Right atrium auricular region (tissue), 2 donors: ENCODE measurements around the gene CA5A. TPM values are rescaled to one million over a fixed set of nuclear protein-coding genes. Genes with fewer than 3 reads are reported as not detected.

ENCODE experiments used
- DNase-seq: peaks from one replicate; pipeline ENCODE4 v3.0.0-alpha.2; 2019; ENCODE audit warnings: low spot score
- H3K27ac ChIP-seq, 2 donors: fragments of 200-600 bp; sonication (generic); 1 replicate in 1 of 2; 2 replicates in 1 of 2; pipeline ENCODE4 v1.5.1; 2016 to 2019
- H3K27me3 ChIP-seq, 2 donors: fragments of 200-600 bp; sonication (generic); one replicate each; pipeline versions ENCODE4 v1.5.1 to v1.6.0; 2017 to 2019
- H3K36me3 ChIP-seq: fragments of 200-600 bp; sonication (generic); one replicate; pipeline ENCODE4 v1.5.1; 2016
- H3K4me1 ChIP-seq, 2 donors: fragments of 200-600 bp; sonication (generic); one replicate each; pipeline versions ENCODE4 v1.5.1 to v1.6.0; 2017 to 2019
- H3K4me3 ChIP-seq, 2 donors: fragments of 200-600 bp; sonication (generic); 1 replicate in 1 of 2; 2 replicates in 1 of 2; pipeline ENCODE4 v1.5.1; 2017 to 2019; ENCODE audit warnings: mild to moderate bottlenecking in 1 of 2, moderate library complexity in 1 of 2
- H3K9me3 ChIP-seq, 2 donors: fragments of 200-600 bp; sonication (generic); one replicate each; pipeline ENCODE4 v1.5.1; 2019
- total RNA-seq, 2 donors: library from RNA; depleted of rRNA; stranded (reverse); fragments of >200 nt; gene quantifications; one replicate each; pipeline ENCODE4 v1.1.0, GENCODE V29; 2016
- TF ChIP-seq, protein P1 (sequence below), 2 donors: fragments of 200-600 bp; sonication (generic); IDR thresholded peaks; one replicate each; pipeline ENCODE4 v1.5.1; 2019; ENCODE audit warnings: antibody characterized with exemption in 2 of 2

CA5A gene
- total RNA-seq, 2 donors from 2014 or later = not detected

DNA sequence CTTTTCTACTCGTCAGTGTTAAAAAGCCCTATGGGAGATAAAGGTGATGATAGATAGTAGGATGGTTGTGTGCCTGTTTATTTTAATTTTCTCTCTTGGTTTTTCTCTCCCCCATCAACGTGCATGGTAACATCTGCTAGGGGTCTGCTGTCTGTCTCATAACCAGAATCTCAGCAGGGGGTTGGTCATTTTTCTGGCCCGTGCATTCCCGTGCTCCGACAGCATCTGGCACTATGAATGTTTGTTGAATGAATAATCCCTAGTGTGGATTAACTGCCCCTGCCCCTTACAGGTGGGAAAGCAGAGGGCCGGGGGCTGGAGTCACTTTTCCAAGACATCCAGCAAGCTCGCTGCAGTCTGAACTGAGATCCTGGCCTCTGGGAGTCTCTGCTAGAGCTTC lies 6.3 kb downstream of the CA5A start:
- Histone ChIP-seq H3K9me3 (no peaks in the 10 kb centered on the region), H3K27ac (no peak overlapping the region), H3K27me3 (no peaks in the 10 kb centered on the region), H3K4me1 (no peaks in the 10 kb centered on the region), H3K36me3 (no peaks in the 10 kb centered on the region), H3K4me3 (no peak overlapping the region)
- no peak for DNase-seq
- TF ChIP-seq, protein P1, sequence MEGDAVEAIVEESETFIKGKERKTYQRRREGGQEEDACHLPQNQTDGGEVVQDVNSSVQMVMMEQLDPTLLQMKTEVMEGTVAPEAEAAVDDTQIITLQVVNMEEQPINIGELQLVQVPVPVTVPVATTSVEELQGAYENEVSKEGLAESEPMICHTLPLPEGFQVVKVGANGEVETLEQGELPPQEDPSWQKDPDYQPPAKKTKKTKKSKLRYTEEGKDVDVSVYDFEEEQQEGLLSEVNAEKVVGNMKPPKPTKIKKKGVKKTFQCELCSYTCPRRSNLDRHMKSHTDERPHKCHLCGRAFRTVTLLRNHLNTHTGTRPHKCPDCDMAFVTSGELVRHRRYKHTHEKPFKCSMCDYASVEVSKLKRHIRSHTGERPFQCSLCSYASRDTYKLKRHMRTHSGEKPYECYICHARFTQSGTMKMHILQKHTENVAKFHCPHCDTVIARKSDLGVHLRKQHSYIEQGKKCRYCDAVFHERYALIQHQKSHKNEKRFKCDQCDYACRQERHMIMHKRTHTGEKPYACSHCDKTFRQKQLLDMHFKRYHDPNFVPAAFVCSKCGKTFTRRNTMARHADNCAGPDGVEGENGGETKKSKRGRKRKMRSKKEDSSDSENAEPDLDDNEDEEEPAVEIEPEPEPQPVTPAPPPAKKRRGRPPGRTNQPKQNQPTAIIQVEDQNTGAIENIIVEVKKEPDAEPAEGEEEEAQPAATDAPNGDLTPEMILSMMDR (IDR thresholded peaks at IDR 0.05) = no peak

GRCh38 chr16:87927195-87927562 lies 9.2 kb downstream of the CA5A start:
- H3K27me3 ChIP-seq = no peaks in the 10 kb centered on the region
- no peak overlapping the region for H3K27ac ChIP-seq
- TF ChIP-seq, protein P1 (IDR thresholded peaks at IDR 0.05) = no peak
- no peaks in the 10 kb centered on the region for H3K4me1 ChIP-seq
- no peak overlapping the region for H3K4me3 ChIP-seq
- DNase-seq = no peak
- no peaks in the 10 kb centered on the region for H3K9me3 ChIP-seq
- no peaks in the 10 kb centered on the region for H3K36me3 ChIP-seq

DNA sequence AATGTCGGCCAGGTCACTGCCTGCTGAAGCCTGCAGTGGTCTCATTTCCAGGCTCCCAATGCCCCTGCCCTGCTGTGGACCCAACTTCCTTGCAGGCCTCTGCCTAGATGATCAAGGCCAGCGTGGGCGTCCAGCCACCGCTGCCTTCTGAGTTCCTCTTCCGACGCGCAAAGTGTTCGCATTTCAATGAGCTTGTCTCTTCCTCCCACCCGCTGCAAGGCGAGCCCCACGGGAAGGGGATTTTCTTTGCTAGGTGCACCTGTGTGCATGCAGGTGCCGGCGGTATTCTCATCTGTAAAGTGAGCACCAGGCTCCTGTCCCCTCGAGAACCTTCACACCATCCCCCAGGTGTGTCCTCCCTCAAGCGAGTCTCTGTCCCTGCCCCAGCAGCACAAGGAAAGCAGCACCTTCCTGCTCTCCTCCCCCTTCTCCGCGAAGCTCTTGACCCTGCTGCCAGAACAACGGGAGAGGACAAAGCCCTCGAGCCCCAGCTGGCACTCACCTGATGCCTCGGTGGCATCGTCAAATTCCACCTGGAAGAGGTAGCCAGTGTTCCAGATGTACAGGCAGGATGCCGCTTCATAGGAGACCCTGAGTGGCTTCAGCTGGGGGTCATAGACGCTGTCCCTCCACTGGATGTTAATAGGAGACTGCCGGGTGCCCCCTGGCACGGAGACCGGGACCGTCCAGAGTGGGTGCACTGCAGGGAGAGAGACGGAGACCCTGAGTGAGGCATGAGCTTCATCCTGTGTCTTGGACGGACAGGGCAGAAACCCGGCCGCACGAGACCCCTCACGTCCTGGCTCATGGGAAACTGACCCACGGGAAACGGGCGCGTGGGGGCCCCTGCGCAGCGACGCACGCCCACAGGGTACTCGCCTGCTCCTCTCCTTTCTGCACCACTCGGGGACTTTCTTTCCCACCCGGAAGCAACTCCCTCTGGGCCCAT lies 9.8 kb downstream of the CA5A start:
- DNase-seq = no peak
- Histone ChIP-seq H3K4me1 (no peaks in the 10 kb centered on the region), H3K27me3 (no peaks in the 10 kb centered on the region), H3K4me3 (no peak overlapping the region), H3K27ac (no peak overlapping the region), H3K36me3 (no peaks in the 10 kb centered on the region), H3K9me3 (no peaks in the 10 kb centered on the region)
- TF ChIP-seq, protein P1 (IDR thresholded peaks at IDR 0.05) = no peak

- Histone ChIP-seq H3K36me3 (no peaks in the 10 kb centered on the region), H3K4me3 (no peak overlapping the region), H3K4me1 (no peaks in the 10 kb centered on the region), H3K9me3 (no peaks in the 10 kb centered on the region), H3K27ac (no peak overlapping the region), H3K27me3 (no peaks in the 10 kb centered on the region)
- TF ChIP-seq, protein P1 (IDR thresholded peaks at IDR 0.05) = no peak
- no peak for DNase-seq
Observed at GRCh38 chr16:87924811-87925670, 11.3 kb downstream of the CA5A start.

DNA sequence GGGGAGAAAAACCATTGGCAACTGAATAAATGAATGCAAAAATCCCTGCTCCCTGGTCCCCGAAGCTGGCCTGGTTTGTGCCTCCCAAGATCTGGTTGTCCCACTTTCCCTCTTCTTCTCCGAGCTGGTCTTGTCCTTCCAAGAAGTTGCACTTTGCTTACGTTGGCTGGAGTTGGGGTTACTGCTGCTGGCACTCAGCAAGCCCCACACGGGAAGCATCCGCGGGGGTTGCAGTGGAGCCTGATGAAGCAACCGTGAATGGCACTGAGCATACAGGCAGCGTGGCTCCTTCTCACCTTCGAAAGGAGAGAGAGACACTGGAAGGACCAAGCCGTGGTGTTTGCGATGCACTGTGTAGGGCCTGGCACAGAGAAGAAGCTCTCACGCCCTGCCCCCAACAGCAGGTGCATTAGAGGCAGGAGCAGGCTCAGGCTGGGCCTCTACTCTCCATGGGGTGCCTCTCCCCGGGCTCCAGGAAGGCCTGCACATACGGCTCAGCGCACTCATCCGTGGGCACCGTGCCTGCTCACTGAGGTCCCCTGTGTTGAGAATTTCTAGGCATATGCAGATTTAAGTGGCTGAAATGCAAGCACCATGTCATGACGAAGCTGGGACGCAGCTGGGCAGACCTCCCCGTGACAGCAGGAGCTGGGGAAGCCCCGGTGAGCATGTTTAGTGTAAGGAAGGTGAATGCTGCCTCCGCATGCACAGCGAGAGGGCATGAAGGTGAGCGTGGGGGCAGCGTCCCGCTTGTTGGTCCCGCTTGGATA lies 12.1 kb downstream of the CA5A start:
- DNase-seq = no peak
- TF ChIP-seq, protein P1 (IDR thresholded peaks at IDR 0.05) = no peak
- H3K36me3 ChIP-seq = no peaks in the 10 kb centered on the region
- H3K27ac ChIP-seq = no peak overlapping the region
- H3K27me3 ChIP-seq = no peaks in the 10 kb centered on the region
- H3K4me3 ChIP-seq = no peak overlapping the region
- H3K9me3 ChIP-seq = no peaks in the 10 kb centered on the region
- no peaks in the 10 kb centered on the region for H3K4me1 ChIP-seq
